ENCODE data around the gene CCL1.

The CCL1 gene, protein sequence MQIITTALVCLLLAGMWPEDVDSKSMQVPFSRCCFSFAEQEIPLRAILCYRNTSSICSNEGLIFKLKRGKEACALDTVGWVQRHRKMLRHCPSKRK

DNA sequence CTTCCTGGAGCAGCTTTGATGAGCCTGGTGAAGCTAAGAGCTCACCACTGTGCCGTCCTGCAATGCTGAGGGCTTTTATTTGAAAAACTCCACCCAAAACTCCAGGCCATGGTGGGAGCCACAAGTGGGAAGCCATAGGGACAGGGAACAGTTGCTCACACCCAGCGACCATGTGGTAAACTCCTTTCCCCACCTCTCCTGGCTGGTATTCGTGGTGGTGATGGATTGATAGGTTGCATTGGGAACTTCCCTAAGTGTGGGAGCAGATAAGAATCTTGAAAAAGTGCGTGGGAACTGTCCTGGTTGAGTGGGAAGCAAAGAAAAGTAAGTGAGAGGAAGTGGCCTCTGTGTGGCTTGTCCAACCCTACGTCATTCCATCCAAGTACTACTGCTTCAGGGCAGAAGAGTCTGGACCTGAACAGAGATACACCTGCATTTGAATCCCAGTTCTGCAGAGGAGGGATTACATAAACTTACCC is at the start of gene CCL1:
Gene CCL1, minus strand, starts transcription at position 51 of the 479 bp plus-strand sequence. CDS start 72 bp downstream, outside the sequence.
- no peak for DNase-seq

DNA sequence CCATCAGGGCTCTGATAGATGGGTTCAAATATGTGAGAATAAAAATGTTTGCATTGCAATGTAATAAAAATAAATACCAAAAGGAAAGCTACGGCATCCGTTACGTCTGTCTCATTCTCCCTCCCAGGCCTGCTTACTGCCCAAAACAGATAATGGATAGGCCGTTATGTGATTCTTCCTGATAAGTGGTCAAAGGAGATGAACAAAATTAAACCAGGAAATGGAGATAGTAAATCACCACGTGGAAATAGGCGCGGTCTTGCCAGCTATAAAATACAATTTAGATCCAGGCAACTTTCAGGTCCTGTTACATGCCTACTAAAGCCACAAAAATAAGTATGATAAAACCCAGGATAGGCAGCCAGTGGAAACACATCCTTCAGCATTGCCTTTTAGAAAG is 49.5 kb upstream of the CCL1 start:
- DNase-seq, result no peak

DNA sequence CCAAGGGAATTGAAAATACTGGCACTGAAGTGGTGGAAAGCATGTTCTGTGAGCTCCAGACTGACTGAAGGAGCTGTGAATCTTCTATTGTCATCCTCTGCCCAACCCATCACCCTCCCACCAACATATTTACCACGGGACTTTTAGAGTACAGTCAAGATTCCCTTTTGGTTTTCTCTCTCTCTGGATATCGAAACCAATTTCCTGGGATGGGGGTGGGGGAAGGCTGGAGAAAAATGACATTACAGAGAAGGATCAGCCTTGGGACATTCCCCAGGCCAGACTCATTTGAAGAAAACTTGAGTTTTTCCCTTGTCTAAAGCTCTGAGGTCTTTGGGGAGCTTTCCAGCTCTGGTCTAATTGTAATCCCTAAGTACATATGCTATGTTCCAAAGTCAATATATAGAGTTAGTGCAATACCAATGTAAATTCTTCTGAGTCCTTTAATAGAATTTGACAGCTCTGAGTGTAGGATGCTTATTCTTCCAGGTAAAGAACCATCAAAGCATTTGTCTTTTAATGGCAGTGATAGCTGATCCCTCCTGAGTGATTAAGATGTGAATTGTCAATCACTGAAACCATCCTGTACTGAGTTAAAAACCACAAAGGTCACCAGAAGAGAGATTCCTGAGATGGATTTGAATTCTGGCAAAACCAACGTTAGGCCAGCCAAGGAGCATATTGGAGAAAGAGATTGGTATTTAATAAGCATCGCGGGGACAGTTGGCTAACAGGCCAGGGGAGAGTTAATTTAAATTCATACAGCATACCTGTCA is 48.8 kb upstream of the CCL1 start:
- DNase-seq, result no peak

DNA sequence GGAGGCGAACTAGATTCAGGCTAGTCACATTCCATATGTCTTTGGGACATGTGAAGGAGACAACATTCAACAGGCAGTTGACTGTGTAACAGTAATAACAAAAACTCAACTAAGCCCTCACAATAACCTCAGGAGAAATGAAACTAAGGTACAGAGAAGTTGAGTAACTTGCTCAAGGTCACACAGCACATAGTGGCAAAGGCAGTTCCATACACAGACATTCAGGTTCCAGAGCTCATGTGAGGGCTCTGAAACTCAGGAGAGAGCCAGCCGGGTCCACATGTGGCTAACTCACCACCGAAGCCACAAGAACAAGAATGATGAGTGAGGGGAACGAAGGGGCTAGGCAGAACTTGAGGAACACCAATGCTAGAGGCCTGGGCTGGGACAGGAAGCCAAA is 46.3 kb upstream of the CCL1 start:
- no peak for DNase-seq

DNA sequence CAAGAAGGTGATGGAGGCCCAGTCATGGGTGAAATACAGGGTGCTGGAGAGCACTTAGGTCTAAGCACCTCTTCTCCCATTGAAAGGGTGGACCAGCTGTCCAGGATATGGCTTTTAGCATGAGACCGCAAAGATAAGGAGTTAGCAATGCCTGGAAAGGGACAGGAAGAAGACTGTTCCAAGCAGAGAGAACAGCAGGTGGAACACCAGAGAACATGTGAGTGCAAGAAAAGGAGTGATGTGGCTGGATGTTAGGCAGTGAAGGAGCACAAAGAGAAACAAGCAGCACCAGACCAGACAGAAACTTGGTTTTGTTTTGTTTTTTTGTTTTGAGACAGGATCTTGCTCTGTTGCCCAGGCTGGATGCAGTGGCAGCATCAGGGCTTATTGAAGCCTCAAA is 45.4 kb upstream of the CCL1 start:
- DNase-seq, result no peak

DNA sequence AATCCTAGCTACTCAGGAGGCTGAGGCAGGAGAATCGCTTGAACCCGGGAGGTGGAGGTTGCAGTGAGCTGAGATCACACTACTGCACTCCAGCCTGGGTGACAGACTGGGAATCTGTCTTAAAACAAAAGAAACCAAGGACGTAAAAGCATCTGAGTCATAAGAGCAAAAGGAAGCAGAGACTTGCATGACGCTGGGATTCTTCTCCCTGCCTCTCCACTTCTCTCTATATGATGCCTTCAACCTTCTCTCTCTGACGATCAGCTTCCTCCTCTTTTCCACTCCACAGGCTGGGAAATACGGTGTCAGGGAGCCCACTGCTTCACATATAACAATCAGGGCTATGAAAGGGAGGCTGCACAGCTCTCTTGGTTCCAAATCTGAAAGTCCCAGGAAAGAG is 43.2 kb upstream of the CCL1 start:
- DNase-seq, result no peak

DNA sequence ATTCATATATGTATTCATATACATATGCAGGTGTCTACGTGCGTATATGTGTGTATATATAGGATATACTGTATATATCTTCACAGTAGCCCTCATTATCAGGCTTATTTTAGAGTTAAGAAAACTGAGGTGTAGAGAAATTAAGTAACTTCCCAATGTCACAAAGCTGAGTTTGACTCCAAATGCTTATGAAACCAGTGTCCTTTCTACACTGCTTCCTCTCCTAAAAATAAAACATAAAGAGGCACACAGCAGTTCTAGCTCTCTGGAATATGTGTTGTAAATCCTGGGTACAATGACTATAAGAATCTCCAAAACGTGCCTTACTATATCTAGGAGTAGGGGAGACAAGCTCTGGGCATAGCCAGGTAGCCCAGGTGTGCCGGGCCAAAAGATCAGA is 40.0 kb upstream of the CCL1 start:
- no peak for DNase-seq

DNA sequence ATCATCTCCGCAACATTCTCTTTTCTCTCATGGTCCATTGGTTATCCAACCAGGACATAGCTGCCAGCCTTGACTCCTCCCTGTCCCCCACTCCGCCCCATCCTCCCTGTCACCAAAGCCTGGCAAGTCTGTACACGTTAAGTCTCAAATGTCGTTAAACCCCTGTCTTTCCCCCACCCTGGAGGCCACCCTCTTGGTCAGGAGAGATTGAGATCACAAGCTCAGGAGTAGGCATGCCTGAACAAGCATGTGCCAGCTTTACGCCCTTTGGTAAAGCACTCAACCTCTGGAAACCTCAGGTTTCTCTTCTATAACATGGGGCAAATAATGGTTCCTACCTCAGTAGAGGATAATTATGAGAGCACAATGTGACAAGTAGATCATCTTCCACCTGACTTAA is 38.1 kb upstream of the CCL1 start:
- no peak for DNase-seq

DNA sequence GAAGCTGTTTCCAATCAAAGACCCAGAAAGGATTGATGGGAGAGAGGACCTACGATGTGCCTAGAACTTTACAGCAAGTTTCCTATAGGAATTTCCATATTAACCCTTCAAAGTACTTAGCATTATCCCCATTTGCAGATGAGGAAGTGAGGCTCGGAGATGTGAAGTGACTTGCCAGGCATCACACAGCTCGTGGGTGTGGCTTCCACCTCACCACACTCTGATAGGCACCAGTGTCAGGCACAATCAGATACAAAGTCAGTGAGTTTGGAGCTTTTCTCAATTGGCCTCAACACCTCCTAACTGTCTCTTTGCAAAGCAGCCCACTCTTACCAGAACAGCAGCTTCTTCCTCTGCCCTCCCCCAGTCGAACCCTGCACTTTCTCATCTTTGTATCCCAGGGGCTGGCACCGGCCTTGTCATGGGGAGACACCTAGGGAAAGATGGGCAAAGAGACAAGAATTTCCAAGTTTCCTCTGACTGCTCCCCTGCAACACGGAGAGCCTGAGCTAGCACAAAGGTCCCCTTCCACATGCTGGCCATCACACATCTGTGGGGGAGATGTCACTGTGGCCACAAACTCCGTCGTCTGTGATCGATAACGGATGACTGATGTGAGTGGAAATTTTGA is 37.4 kb upstream of the CCL1 start:
- DNase-seq, result no peak

DNA sequence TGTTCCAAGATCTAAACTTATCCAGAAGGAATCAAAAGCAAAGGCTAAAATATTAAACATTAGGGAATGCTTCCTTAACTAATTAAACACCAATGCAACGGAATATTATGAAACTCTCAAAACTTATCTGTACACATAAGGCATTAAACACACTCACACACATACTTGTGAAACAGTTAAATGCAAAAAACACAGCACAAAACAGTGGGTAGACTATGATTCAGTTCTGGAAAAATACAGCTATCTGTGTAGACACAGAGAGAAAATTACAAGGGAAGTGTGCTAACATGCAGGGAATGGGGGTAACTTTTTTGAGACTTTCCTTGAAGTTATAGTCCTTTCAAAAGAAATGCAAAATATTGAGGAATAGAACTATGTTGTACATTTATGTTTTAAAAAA is 36.7 kb upstream of the CCL1 start:
- DNase-seq, result no peak

DNA sequence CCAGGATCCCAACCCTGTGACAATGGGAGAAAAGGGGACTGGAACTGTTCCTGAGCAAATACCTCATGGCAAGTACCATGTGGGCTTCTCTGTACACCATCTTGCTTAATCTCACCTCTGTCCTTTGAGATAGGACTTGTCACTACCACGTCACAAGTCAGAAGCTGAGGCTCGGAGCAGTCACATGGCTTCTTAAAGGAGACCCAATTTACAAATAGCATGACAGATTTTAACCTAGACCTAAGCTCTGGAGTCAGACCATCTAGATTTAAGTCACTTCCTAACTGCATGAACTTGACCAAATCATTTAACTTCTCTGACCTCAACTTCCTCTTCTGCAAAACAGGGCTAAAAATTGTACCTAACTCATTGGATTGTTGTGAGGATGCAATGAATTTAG is 36.0 kb upstream of the CCL1 start:
- DNase-seq, result no peak

DNA sequence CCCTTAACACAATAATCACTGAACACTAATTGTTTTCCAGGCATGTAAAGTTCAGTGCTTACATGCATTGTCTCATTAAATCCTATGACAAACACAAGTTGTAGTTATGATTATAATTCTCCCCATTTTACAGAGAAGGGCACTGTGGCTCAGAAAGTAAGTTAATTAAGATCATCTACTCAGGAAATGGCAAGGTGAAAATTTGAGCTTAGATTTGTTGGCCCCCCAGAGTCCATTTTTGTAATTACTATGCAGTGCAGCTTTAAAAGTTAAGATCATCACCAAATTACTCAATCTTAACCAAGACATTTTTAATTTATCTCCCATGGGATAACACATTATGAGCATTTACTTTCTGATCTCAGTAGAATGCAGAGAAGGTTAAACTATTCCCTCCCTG is 34.2 kb upstream of the CCL1 start:
- no peak for DNase-seq

DNA sequence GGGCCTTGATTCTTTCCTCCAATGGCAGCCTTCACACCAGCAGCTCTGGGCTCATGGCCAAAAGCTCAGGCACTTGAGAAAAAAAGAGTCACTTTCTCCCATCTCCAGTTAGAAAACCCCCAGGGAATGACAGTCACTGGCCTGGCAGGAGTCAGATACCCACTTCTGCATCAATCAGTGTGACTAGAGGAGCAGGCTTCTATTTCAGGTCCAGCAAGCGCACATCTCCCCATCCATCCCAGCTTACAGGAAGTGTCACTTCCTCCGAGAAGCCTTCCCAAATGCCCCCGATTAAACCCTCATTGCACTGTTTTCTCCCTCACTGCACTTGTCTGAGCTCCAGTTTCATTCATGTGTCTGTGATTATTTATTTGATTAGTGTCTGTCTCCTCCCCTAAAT is 30.4 kb upstream of the CCL1 start:
- no peak for DNase-seq

DNA sequence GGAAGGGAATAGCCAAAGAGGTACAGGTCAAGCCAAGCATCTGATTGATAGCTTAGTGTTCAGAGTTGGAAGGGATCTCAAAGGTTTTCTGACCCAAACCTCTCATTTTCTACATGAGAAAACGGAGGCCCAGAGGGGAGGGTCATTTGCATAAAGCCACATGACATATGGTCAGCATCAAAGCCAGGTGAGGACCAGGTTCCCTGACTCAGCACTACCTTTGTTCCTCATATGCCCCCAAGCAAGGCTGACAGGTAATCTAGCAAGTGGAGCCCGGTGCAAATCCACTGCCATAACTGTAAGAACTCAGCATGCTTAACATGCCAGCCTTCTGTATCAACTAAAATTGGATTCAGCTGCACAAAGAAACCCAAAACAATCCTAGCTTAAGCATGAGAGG is 28.2 kb upstream of the CCL1 start:
- no peak for DNase-seq

DNA sequence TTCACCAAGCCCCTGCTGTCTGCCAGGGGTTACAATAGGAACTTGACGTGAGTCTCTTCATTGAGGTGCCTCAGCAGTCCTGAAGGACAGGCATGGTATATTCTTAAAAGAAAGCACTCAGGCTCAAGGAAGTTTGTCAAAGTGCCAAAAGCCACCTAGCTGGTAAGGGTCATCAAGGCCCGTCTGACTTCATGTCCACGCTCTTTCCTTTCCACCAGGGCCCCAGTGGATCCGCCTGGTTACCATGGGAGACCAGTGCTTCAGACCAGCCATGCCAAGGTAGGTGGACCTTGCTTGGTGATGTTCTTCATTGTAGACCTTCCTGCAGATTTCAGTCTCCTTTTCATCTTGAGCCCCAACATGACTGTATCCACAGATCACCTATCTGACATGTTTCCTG is 27.6 kb upstream of the CCL1 start:
- DNase-seq, result no peak

DNA sequence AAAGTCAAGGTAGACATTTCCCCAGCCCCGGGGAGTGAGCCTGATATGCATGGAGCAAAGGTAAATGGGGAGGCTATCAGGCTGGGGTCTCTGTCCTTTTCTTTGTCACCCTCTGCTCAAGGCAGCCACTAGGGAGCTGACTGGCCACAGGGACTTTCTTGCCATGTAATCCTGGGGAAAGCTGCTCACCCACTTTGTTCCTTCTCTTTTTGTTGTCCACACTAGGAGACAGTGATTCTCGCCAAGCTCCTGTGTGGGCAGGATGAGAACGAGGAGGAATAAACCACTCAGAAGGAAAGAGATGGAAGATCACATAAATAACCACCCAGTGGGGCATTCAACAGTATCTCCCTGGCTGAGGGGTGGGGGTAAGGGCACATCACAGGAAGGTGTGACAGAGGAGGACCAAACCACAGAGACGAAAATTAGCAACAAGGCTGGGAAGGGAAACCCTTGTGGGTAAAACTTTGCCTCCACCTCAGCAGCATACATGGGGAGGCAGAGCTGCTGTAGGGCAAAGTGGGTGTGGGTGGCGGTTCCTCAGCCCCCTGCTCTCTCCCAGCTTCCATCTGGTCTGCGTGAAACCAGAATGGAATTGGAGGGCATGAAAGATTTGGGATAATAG is 26.2 kb upstream of the CCL1 start:
- no peak for DNase-seq

DNA sequence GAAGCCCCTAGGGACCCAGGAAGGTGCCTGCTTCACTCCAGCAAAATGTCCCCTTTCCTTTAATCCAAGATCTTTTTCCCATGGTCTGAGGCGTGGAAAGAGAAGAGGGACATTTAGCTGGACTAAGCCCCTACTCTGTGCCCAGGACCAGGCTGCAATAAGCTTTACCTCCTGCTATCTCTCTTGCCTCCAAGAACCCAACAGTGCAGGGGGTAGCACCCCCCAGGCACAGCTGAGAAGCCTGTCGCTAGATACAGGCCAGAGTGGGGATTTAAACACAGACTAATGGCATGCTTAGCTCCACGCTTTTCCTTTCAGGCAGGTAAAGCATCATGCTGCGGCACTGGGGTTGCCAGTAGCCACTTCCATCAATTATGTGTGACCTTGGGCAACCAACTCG is 24.5 kb upstream of the CCL1 start:
- DNase-seq, result no peak

DNA sequence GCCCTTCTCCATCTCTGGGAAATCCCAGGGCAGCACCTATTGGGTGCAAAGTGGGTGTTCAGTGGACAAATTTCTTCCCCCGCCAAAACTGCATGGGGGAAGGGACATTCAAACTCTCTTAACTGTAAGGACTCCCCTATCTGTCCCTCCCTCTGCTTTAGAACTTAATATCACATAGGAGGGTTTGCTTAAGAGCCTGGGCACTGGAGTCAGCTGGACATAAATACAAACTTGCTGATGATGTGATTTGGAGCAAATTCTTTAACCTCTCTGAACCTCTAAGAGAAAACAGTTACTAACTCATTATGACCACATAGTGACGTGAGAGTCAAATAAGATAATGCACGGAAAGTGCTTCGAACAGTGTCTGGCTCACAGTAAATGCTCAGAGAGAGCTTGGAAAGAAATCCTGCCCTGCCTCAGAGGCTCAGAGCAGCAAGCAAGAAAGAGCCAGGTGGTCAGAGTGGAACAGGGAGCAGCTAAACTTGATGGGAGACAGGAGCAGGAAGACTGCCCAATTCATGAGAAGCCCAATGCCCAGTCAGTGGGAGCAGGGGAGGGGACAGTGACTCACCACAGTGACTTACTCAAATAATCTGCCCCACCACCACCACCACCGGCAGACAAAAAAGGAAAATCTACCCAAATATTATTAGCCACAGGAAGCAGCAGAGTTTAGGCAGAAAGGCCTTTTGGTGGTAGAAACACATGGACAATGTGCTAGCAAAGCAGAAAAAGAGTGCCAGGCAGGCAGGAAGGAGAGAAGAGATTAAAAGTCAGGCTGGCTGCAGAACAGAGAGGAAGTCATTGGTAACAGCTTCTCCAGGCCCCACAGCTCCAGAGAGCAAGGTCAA is 23.9 kb upstream of the CCL1 start:
- DNase-seq, result no peak

DNA sequence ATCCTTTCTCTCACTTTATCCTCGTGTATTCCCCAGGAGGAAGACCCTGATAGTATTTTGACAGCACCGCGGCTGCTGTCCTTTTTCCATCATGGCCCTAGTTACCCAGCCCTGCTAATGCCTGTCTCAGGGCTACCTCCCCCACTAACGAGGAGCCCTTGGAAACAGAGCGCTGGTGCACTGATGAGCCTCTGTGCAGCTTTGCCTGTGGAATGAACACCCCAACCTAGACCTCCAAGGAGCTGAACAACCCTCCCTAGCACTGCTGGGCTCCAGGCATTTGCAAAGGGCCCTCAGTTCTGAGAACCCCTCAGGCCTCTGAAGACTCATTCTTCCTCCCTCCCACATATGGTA is 23.3 kb upstream of the CCL1 start:
- DNase-seq, result no peak

DNA sequence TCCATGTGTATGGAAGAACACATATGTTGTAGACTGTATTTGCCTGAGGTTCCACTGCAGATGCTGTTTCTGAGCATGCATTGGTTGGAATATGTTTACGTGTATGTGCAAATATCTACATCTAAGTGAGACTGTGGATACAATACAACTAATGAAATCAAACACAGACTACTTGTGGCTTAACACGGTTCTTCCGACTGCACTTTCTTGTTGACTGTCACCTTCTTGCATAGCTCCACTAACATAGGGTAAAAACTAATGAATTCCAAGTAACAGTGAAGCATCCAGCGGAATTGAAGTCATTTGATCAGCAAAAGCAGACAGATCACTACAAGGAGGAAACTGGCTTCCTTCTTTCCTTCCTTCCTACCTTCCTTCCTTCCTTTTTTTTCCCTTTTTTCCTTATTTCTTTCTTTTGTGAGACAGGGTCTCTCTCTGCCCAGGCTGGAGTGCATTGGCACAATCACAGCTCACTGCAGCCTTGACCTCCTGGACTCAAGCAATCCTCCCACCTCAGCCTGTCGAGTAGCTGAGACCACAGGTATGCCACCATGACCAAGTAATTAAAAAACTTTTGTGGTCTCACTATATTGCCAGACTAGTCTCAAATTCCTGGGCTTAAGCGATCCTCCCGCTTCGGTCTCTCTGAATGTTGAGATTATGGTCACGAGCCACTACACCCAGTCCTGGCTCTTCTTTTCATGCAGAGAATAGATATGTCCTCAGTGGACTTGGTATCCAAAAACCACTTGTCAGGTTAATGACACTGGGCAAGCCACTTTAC is 22.0 kb upstream of the CCL1 start:
- no peak for DNase-seq

DNA sequence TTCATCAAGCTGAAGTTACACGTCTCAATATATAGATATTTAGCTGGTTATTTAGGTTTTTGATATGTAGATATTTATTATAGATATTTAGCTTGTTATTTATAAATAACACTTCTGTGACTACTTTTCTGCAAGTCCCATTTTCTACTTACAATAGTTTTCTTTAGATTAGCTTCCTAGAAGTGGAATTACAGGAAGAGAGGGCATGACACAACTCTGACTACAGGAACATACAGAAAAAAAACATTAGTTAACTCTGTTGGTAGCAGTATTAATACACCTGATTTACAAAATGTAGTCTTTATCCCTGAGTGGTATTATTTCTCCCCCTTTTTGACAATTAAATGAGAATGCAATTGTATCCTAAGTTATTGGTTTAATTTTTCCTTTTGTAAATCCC is 21.2 kb upstream of the CCL1 start:
- DNase-seq, result no peak

DNA sequence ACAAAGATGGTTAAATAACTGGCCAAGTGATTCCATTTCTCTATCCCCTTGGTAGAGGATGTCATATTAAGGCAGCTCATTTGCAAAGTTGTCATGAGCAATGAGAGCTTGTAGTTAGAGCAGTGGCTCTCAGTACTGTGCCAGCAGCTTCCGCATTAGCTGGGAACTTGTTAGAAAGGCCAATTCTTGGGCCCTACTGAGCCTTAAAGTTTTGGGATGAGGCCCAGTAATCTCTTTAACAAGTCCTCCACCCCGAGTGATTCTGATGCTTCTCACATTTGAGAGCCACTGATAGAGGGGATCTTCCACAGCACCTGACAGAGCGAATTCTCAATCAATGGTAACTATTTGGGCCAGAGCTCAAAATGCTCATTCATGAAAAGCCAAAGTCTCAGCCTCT is 20.2 kb upstream of the CCL1 start:
- no peak for DNase-seq

Measured in NCI-H748 treated with DMSO at 0.1 percent for 48 hours (cell line).